ENCODE data around the gene GATM. TPM values are rescaled to one million over a fixed set of nuclear protein-coding genes. Genes with fewer than 3 reads are reported as not detected.

Gene GATM
- total RNA-seq, 2 donors from 2014 or later: 12.9 to 254 TPM

DNA sequence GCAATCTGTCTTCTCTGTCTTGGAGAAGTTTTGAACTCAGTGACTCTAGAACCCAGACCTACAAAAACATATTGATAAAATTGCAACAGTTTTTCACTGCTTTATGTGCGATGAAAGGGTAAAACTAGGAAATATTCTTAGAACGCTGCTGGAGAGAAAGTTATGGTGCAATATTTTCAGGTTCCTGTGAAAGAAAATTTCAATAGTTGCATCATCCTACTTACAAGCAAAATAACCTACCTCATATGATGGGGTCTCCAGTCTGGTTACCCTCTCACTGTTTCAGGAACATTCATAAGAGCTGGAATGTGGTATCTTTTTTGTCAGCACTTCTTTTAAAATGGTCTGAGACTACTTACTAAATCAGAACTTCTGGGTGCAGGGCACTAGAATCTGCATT is 27.1 kb downstream of the GATM start:
- Histone ChIP-seq H3K4me3 (no peak overlapping the region), H3K36me3 (no peaks in the 10 kb centered on the region), H3K27ac (no peak overlapping the region), H3K4me1 (replicated peaks) (no peaks in the 10 kb centered on the region), H3K9me3 (no peaks in the 10 kb centered on the region), H3K27me3 (replicated peaks; ENCODE audit: insufficient read depth) (no peaks in the 10 kb centered on the region)
- DNase-seq (ENCODE audit: low spot score): no peak
- TF ChIP-seq POLR2AphosphoS5 (IDR thresholded peaks at IDR 0.05) (no peak), POLR2A (IDR thresholded peaks at IDR 0.05) (no peak), CTCF (IDR thresholded peaks at IDR 0.05) (no peak)
- intact Hi-C loops (cut with DNase I): no loop called here
- 84% methylated on average over 2 of the region's 2 CpGs for WGBS

- no peak overlapping the region for H3K27ac ChIP-seq
- DNase-seq (ENCODE audit: low spot score): no peak
- no peaks in the 10 kb centered on the region for H3K36me3 ChIP-seq
- 87% methylated on average over 3 of the region's 3 CpGs for WGBS
- H3K9me3 ChIP-seq: no peaks in the 10 kb centered on the region
- no peaks in the 10 kb centered on the region for H3K4me1 ChIP-seq (replicated peaks)
- H3K27me3 ChIP-seq (replicated peaks; ENCODE audit: insufficient read depth): no peaks in the 10 kb centered on the region
- intact Hi-C loops (cut with DNase I): no loop called here
- no peak overlapping the region for H3K4me3 ChIP-seq
- TF ChIP-seq POLR2AphosphoS5 (IDR thresholded peaks at IDR 0.05) (no peak), CTCF (IDR thresholded peaks at IDR 0.05) (no peak), POLR2A (IDR thresholded peaks at IDR 0.05) (no peak)
Observed at GRCh38 chr15:45349623-45350022, 28.7 kb downstream of the GATM start.

DNA sequence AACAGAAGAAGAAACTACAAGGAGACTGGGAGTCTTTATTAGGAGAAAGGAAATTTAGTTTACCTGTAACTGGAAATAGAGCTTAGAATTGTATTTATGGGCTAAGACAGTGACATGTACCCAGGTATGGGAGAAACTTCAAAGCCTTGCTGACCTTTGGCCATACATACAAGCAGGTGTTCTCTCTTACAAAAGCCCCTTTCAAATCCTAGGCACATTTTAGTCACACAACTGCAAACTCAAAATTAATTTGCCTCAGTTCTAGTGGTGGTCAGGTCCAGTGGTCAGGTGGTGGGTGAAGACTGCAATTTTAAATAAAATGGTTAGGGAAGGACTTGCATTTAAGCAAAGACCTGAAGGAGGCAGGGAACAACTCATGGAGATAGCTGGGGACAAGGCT is 30.4 kb downstream of the GATM start:
- TF ChIP-seq POLR2AphosphoS5 (IDR thresholded peaks at IDR 0.05) (no peak), POLR2A (IDR thresholded peaks at IDR 0.05) (no peak), CTCF (IDR thresholded peaks at IDR 0.05) (no peak)
- no peaks in the 10 kb centered on the region for H3K36me3 ChIP-seq
- H3K4me1 ChIP-seq (replicated peaks): no peaks in the 10 kb centered on the region
- no peaks in the 10 kb centered on the region for H3K9me3 ChIP-seq
- no peak for DNase-seq (ENCODE audit: low spot score)
- intact Hi-C loops (cut with DNase I): no loop called here
- H3K27ac ChIP-seq: no peak overlapping the region
- no peaks in the 10 kb centered on the region for H3K27me3 ChIP-seq (replicated peaks; ENCODE audit: insufficient read depth)
- no peak overlapping the region for H3K4me3 ChIP-seq

DNA sequence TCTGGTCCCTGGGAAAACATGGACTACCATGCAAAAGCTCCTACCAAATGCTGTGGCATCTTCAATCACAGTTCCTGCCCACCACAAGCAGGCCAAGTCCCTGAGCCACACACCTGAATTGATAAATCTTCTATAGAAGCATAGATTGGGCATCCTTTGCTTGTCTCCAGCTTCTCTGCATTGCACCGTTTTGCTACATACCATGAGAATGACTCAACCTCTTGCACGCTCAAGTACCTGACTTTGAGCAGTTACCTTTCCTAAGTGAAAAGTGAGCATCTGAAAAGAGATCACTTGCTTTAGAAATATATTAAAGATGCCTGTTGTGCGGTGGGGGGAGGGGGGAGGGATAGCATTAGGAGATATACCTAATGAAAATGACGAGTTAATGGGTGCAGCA is 31.3 kb downstream of the GATM start:
- H3K36me3 ChIP-seq: no peaks in the 10 kb centered on the region
- no peaks in the 10 kb centered on the region for H3K4me1 ChIP-seq (replicated peaks)
- no peak for TF ChIP-seq POLR2AphosphoS5 (IDR thresholded peaks at IDR 0.05)
- TF ChIP-seq CTCF (IDR thresholded peaks at IDR 0.05): no peak
- TF ChIP-seq POLR2A (IDR thresholded peaks at IDR 0.05): no peak
- H3K9me3 ChIP-seq: no peaks in the 10 kb centered on the region
- no peak for DNase-seq (ENCODE audit: low spot score)
- 48% methylated on average over 4 of the region's 4 CpGs for WGBS
- H3K27me3 ChIP-seq (replicated peaks; ENCODE audit: insufficient read depth): no peaks in the 10 kb centered on the region
- intact Hi-C loops (cut with DNase I): no loop called here
- H3K4me3 ChIP-seq: no peak overlapping the region
- H3K27ac ChIP-seq: no peak overlapping the region

GRCh38 chr15:45346381-45346780 is 32.0 kb downstream of the GATM start:
- Histone ChIP-seq H3K36me3 (no peaks in the 10 kb centered on the region), H3K4me1 (replicated peaks) (no peaks in the 10 kb centered on the region), H3K27me3 (replicated peaks; ENCODE audit: insufficient read depth) (no peaks in the 10 kb centered on the region), H3K4me3 (no peak overlapping the region), H3K27ac (no peak overlapping the region), H3K9me3 (no peaks in the 10 kb centered on the region)
- intact Hi-C loops (cut with DNase I): no loop called here
- no peak for TF ChIP-seq POLR2AphosphoS5 (IDR thresholded peaks at IDR 0.05)
- no peak for TF ChIP-seq POLR2A (IDR thresholded peaks at IDR 0.05)
- no peak for DNase-seq (ENCODE audit: low spot score)
- 36% methylated on average over 3 of the region's 3 CpGs for WGBS
